Neural cell (in vitro differentiated cells): ENCODE measurements around the gene INPP4B.

Experiments
- CTCF ChIP-seq: fragments of 450-650 bp; IDR thresholded peaks from 2 replicates; pipeline ENCODE4 v1.5.1; 2014; ENCODE audit warnings: antibody characterized with exemption, mild to moderate bottlenecking, moderate library complexity; ENCODE audit not compliant: poor library complexity, severe bottlenecking
- EP300 ChIP-seq: fragments of 450-650 bp; conservative IDR thresholded peaks from 2 replicates; pipeline ENCODE4 v1.6.1; 2014; ENCODE audit warnings: antibody characterized with exemption, mild to moderate bottlenecking, moderate library complexity; ENCODE audit not compliant: poor library complexity, severe bottlenecking
- EZH2 ChIP-seq: fragments of 200-600, 300-800 bp; shearing (Covaris generic), sonication (generic); IDR thresholded peaks from 2 replicates; pipeline ENCODE4 v1.6.1; 2014; ENCODE audit warnings: antibody characterized with exemption, low read length, borderline replicate concordance, mild to moderate bottlenecking; ENCODE audit not compliant: insufficient read depth, poor library complexity, severe bottlenecking
- POLR2AphosphoS5 ChIP-seq: IDR thresholded peaks from 2 replicates; pipeline ENCODE4 v1.6.1; 2012
- RAD21 ChIP-seq: fragments of 450-650 bp; conservative IDR thresholded peaks from 2 replicates; pipeline ENCODE4 v1.6.1; 2014; ENCODE audit warnings: antibody characterized with exemption, mild to moderate bottlenecking, moderate library complexity
- REST ChIP-seq: IDR thresholded peaks from 2 replicates; pipeline ENCODE4 v1.6.1; 2012; ENCODE audit warnings: borderline replicate concordance
- SMC3 ChIP-seq: fragments of 450-650 bp; conservative IDR thresholded peaks from 2 replicates; pipeline ENCODE4 v1.6.1; 2014; ENCODE audit warnings: antibody characterized with exemption, mild to moderate bottlenecking, moderate library complexity; ENCODE audit not compliant: poor library complexity

GRCh38 chr4:142493255-142494110 lies 352.6 kb downstream of the INPP4B start:
- TF ChIP-seq CTCF (no peak), EP300 (no peak), RAD21 (no peak), POLR2AphosphoS5 (no peak), REST (no peak), EZH2 (no peak), SMC3 (no peak)
